SKM-1 treated with dmso at 0.1 percent for 144 hours (cell line): ENCODE measurements around the gene DNAI4.
"Not testable (repeated sequence)": the region's sequence is repeated elsewhere in the genome, so short reads cannot be mapped to it uniquely, and the experiment has no call there.

Experiments used
- DNase-seq: peaks from one replicate; lab custom pipeline; 2025; ENCODE audit not compliant: unreplicated experiment; lab: John Stamatoyannopoulos, UW

Gene DNAI4

GRCh38 chr1:66924756-66925557 lies at the start of gene DNAI4, which contains the start of gene MIER1:
DNAI4 (minus strand) TSS chr1:66924856; CDS start chr1:66924831, 25 bp downstream.
MIER1 (plus strand) TSS chr1:66924990; CDS start chr1:66925029, 39 bp downstream.
- DNase-seq: peak; percentile 97

- DNase-seq: no peak
Measured at GRCh38 chr1:66968574-66968973, 43.9 kb upstream of the DNAI4 start.

- not testable (repeated sequence) for DNase-seq
Measured at GRCh38 chr1:66966188-66966873, 41.7 kb upstream of the DNAI4 start.

GRCh38 chr1:66957938-66958337 lies 33.3 kb upstream of the DNAI4 start:
- DNase-seq: no peak

- no peak for DNase-seq
Measured at GRCh38 chr1:66954208-66954607, 29.6 kb upstream of the DNAI4 start.

GRCh38 chr1:66951513-66951912 lies 26.9 kb upstream of the DNAI4 start:
- DNase-seq: no peak

- no peak for DNase-seq
Measured at GRCh38 chr1:66947267-66947666, 22.6 kb upstream of the DNAI4 start.

GRCh38 chr1:66945316-66945715 lies 20.7 kb upstream of the DNAI4 start:
- no peak for DNase-seq

GRCh38 chr1:66944330-66945274 lies 19.9 kb upstream of the DNAI4 start:
- no peak for DNase-seq

GRCh38 chr1:66943361-66943969 lies 18.8 kb upstream of the DNAI4 start:
- no peak for DNase-seq

- no peak for DNase-seq
Measured at GRCh38 chr1:66940981-66941380, 16.3 kb upstream of the DNAI4 start.

- no peak for DNase-seq
Measured at GRCh38 chr1:66938613-66939012, 14.0 kb upstream of the DNAI4 start.

GRCh38 chr1:66937529-66938234 lies 13.0 kb upstream of the DNAI4 start:
- DNase-seq: no peak

GRCh38 chr1:66933887-66934700 lies 9.4 kb upstream of the DNAI4 start:
- DNase-seq: no peak

- DNase-seq: no peak
Measured at GRCh38 chr1:66932291-66932690, 7.6 kb upstream of the DNAI4 start.

GRCh38 chr1:66931590-66931989 lies 6.9 kb upstream of the DNAI4 start:
- DNase-seq: no peak

- DNase-seq: no peak
Measured at GRCh38 chr1:66930823-66931174, 6.1 kb upstream of the DNAI4 start.

- DNase-seq: peak; percentile 91
Measured at GRCh38 chr1:66929999-66930822, 5.6 kb upstream of the DNAI4 start.

- no peak for DNase-seq
Measured at GRCh38 chr1:66929691-66929998, 5.0 kb upstream of the DNAI4 start.
